Fibroblast of skin of scalp (primary cell): Measurements from ENCODE around the gene ABHD17A. TPM values are rescaled to one million over a fixed set of nuclear protein-coding genes. Genes with fewer than 3 reads are reported as not detected.

Experiments
- DNase-seq: peaks from one replicate; pipeline ENCODE4 v3.0.0-alpha.2; 2013
- polyA plus RNA-seq, 2 experiments: library from polyadenylated mRNA; unstranded; fragments of 120-200 nt; gene quantifications; one replicate each; pipeline ENCODE4 v1.2.1, GENCODE V29; 2013; ENCODE audit not compliant: insufficient read length in 2 of 2

ABHD17A gene
- 54.9 TPM for polyA plus RNA-seq (2013, experiment 1 of 2; ENCODE audit: insufficient read length)
- 59.2 TPM for polyA plus RNA-seq (2013, experiment 2 of 2; ENCODE audit: insufficient read length)

- peak; percentile 95 for DNase-seq
Observed at GRCh38 chr19:1885398-1886119, at the start of gene ABHD17A. Gene ABHD17A, minus strand, starts transcription at chr19:1885496. Its CDS starts 3,930 bp downstream, at chr19:1881566.

DNA sequence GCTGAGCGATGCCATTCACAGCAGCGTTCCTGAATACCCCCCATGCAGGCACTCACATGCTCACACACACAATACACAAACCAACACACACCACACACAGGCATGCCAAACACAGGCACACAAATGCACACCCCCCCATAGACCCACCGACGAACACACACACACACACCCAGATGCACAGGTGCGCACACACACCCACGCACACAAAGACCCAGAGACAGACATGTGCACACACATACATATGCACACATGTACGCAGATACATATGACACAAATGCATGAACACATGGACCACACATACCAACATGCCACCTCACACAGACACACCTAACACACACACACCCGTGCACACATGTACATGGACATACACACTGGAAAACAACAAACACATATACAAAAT is 48.6 kb upstream of the ABHD17A start:
- no peak for DNase-seq

DNA sequence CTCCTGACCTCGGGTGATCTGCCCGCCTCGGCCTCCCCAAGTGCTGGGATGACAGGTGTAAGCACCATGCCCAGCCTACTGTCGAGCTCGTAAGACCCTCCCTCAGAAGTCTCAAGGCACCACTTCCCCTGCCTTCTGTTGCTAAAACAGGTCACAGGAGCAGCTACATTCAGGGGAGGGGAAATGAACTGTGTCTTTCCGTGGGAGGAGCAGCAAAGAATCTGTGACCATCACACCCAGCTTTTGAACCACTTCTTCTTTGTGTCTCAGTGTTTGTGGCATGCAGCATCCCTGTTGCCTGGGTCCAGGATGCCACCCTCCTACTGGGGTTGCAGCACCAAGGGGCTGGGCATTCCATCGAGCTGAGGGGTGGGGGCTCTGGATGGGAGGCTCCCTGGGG is 47.9 kb upstream of the ABHD17A start:
- DNase-seq, result no peak

DNA sequence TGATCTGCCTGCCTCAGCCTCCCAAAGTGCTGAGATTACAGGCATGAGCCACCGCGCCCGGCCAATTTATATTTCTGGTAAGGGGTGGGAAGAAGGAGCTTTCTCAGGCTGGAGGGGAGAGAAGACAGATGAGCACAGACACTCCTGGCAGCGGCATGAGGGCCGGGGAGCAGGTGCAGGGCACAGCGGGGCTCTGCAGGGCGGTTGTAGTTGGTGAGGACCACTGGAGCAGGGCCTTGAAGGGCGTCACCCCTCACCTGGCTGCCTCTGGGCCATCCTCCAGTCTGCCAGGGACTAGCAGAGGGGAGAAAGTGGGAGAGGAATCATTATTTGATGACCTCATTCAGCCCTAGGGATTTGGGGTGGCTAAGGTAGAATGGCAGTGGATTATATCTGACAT is 47.1 kb upstream of the ABHD17A start:
- DNase-seq, result no peak

DNA sequence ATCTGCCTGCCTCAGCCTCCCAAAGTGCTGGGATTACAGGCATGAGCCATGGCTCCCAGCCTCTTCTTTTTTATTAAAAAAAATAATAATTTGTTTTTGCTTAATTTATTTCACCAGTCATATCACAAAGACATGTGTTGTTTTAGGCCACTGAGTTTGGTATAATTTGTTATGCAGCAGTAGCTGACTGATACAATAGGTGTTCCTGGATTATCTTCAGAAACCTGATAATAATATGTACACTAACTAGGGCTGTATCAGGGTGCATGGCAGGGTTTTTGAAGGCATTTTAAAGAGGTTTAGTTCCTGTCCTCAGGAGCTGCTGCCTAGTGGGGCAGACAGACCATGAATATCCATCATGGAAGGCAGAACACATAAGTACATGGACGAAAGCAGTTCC is 46.1 kb upstream of the ABHD17A start:
- no peak for DNase-seq

DNA sequence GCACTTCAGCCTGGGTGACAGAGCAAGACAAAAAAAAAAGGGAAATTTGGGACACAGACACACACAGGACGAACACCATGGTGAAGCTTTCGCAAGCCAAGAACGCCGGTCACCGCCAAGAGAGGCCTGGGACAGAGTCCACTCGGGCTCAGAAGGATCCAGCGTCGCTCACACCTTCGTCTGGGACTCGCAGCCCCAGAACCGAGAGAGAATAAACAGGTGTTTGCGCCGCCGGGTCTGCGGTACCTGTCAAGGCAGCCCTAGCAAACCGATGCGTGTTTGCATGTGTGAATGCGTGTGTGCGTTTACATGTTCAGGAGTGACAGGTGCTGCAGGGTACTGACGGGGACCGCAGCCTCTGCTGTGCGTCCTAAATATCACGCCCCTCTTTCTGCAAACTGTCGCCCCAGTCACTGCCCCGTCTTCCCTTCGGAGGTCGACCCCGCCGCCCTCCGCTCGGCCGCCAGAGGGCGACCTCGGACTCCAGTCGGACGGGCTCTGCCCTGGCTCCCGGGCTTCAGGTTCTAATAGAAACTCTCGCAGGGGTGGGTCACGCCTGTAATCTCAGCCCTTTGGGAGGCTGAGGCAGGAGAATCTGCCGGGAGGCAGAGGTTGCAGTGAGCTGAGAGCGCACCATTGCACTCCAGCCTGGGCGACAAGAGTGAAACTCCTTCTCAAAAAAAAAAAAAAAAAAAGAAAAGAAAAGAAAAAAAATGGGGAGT is 43.9 kb upstream of the ABHD17A start:
- peak; percentile 74 for DNase-seq

GRCh38 chr19:1925544-1925943 is 40.2 kb upstream of the ABHD17A start:
- no peak for DNase-seq

DNA sequence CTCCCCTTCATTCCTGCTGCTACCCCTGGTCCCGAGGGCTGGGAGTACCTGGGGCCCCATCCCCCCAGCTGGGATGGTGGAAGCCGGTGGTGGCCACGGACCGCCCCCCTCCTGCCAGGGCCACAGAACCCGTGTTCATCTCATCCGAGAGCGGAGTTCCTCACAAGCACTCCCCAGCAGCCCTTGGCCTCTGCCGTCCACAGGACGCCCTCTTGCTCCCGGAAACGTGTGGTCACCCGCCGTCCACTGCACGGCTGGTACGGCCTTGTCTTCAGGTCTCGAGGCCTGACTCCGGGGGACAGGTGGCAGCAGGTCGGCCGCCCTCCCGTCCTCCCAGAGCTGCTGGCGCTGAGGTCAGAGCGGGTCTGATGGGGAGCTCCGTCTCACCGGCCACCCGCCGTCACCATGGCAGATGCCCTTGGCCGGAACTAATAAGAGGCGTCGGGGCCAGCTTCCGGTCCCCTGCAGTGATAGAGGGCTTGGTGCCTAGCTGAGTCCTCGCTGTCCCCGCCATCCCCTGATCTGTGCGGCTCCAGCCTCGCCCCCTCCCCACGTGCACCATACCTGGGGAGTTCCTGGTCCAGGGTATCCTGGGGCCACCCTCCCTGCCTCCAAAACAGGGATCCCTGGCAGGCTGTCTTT is 39.1 kb upstream of the ABHD17A start:
- no peak for DNase-seq

DNA sequence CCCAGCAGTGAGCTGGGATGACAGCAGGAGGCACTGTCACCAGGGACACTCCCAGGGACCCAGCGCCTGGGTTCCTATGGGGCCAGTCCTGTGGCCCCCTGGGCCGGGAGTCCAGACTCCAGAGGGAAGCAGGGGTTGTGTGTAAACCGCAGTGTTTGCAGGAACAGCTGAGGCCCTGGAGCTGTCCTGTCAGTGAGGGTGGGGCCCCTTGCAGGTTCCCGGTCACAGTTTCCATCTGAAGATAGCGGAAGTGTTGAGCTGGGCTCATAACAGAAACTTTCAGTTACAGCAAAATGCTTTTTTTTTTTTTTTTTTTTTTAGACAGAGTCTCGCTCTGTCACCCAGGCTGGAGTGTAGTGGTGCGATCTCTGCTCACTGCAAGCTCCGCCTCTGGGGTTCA is 38.0 kb upstream of the ABHD17A start:
- DNase-seq, result no peak

DNA sequence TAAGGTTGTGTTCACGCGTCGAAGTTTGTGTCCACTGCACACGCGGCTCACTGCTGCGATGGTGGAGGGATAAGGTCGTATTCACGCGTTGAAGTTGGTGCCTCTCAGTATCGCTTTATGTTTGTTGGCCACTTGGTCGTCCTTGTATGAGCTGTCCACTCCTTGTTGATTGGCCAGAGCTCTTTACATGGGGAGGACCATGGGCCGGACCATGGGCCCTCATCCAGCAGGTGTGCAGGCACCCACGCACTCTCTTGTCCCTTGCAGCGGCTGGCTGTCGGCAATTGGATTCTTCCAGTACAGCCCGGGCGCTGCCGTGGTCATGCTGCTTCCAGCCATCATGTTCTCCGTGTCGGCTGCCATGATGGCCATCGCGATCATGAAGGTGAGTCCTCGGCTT is 37.5 kb upstream of the ABHD17A start:
- DNase-seq, result no peak

- DNase-seq, result no peak
Observed at GRCh38 chr19:1921825-1922224, 36.5 kb upstream of the ABHD17A start.

- no peak for DNase-seq
Observed at GRCh38 chr19:1921326-1921725, 36.0 kb upstream of the ABHD17A start.

DNA sequence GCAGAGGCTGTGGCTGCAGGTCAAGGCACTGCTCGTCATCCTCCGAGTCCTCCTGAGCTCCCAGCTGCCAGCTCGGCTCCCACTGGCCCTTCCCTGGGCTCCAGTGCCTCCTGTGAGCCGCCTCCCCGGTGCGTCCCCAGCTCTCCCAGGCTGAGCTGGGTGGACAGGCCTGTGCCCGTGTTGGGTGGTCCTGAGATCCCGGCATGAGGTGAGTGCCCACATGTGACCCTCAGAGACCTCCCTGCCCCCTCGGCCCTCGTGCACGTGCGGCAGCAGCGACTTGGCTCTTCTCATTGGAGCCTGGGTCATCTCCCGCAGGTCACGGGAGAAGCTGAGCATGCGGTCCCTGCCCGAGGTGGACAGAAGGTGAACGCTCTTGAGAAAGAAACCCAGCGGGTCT is 35.3 kb upstream of the ABHD17A start:
- DNase-seq, result no peak

DNA sequence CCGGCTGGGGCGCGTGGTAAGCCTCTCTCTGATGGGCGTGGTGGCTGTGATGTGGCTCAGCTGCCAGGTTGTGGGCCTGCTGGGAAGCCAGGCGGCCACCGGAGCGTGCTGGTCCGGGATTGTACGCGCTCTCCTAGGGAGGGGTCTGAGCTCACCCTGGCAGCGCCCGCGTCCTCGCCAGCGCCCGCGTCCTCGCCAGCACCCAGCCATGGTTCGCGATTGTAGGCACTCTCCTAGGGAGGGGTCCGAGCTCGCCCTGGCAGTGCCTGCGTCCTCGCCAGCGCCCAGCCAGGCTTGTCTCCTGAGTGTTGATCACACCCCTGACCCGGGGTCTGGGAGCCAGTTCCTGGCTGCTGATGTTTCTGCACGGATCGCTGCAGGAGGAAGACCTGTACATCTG is 33.7 kb upstream of the ABHD17A start:
- DNase-seq, result no peak

DNA sequence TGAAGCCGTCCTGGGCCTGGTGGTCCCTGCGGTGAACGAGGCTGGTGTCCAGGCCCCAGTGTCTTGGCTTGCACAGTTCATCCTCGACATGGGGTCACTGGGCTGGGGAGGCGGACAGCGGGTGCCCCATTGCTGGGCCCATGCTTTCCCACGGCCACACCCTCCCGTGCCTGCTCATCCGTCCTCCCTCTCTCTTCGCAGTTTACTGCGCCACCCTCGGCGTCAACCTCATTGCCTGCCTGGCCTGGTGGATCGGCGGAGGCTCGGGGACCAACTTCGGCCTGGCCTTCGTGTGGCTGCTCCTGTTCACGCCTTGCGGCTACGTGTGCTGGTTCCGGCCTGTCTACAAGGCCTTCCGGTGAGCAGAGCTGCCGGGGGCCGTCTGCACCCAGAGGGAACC is 32.6 kb upstream of the ABHD17A start:
- DNase-seq, result no peak

- DNase-seq, result no peak
Observed at GRCh38 chr19:1917146-1917545, 31.9 kb upstream of the ABHD17A start.

DNA sequence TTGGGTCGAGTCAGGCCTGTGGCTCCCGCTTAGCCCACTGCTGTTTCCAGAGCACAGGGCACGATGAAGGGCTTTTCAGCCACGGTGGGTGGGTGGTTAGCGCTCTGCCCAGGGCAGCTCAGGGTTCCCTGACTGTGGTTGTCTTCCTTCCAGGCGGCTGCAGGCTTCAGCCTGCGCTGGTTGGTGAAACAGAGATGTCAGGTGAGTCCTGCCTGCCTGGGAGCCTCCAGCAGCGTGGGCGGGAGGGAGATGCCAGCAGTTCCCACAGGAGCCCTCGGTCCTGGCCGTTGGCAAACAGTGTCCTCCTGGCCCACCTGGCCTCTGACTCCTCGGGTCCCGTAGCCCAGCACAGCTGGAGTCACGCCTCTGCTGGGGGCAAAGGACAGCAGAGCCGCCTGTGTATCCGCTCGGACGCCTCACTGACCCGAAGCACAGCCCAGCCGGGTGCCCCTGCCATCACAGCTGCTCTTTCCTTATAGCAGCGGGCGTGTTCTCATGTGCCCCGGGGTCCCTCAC is 29.6 kb upstream of the ABHD17A start:
- no peak for DNase-seq

DNA sequence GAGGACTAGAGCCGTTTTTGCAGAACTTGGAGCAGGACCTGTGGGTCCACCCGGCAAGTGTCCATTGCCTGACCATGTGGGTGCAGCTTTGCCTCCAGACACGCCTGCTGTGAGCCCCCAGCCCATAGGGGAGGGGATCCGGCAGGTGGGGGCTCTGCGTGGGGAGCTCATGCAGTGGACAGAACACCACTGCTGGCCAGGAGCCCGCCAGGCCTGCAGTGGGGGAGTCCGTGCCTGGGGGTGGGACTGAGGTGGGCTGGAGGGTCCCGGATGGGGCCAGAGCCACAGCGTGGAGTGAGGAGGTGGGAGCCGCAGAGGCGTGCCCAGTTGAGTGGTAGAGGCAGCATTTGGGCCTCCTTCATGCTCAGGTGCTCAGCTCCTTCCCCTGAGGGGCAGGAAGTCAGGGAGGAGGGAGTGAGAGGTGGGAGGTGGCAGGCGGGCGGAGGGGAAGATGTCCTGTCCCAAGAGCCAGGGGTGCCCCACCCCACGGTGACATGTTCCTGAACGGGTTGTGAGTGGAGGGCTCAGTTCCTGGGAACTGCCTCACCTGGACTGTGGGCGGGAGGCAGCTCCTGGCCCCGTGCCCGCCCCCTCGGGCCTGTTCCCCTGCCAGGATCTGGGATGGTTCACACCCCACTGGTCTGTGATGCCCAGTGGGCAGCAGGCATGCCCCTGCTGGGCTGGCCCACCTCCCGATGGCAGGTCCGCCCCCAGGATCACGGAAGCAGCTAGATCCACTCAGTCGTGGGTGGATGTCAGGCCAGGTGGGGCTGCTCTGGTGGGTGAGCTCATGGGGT is 28.7 kb upstream of the ABHD17A start:
- no peak for DNase-seq

- DNase-seq, result no peak
Observed at GRCh38 chr19:1912760-1913505, 27.6 kb upstream of the ABHD17A start.

- DNase-seq, result no peak
Observed at GRCh38 chr19:1911995-1912394, 26.7 kb upstream of the ABHD17A start.

GRCh38 chr19:1911098-1911497 is 25.8 kb upstream of the ABHD17A start:
- DNase-seq, result no peak

DNA sequence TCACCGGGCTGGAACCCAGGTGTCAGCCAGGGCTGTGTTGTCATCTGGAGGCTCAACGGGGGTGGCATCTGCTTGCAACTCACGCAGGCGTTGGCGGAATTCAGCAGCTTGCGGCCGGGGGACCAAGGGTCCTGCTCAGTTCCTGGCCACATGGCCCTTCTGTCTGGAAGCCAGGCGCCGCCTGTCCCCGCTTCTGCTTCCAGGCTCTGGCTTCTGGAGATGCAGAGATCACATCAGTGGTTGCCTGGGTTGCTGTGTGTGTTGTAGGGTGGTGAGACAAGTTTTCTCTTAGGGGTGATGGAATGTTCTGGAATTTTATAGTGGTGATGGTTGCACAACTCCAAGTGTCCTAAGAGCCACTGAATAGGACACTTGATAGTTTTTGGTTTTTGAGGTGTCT is 24.9 kb upstream of the ABHD17A start:
- DNase-seq, result peak; percentile 32
